K562 (cell line): ENCODE results near the gene PARD3B. TPM values are rescaled to one million over a fixed set of nuclear protein-coding genes. Genes with fewer than 3 reads are reported as not detected.

ENCODE experiments used
- ATAC-seq: fragments of 200-7000 bp; cut with Tn5 transposase; 3 replicates; pipeline ENCODE4 v1.9.1; 2020; ENCODE audit warnings: moderate library complexity
- BruUV-seq: library from RNA; stranded (reverse); fragments of 400-500 nt; replicated peaks from 2 replicates; lab custom pipeline; 2021; lab: Mats Ljungman, UMichigan
- CTCF ChIA-PET: fragments of 300-600 bp; formaldehyde crosslinking; extraction: SDS; loops from one replicate; lab custom pipeline; 2021; ENCODE audit warnings: low intra/inter-chr PET ratio; lab: Yijun Ruan, JAX
- POLR2A ChIA-PET: fragments of 300-600, 350-650 bp; sonication (Branson Sonifier 250); formaldehyde crosslinking; extraction: SDS; loops from one replicate; lab custom pipeline; 2021; ENCODE audit warnings: antibody characterized with exemption, inconsistent platforms; lab: Yijun Ruan, JAX
- DNase-seq, 4 experiments: peaks; one replicate each; pipeline versions ENCODE4 v3.0.0 to v3.0.0-alpha.2; 2011 to 2018; ENCODE audit warnings: low spot score in 3 of 4, mixed read lengths in 3 of 4; ENCODE audit errors: extremely low read depth in 1 of 4
- FAIRE-seq: peaks from 2 replicates; lab custom pipeline; 2011; peaks lifted over from hg19 to GRCh38; lab: Jason Lieb, UNC
- H2AFZ ChIP-seq: 2 replicates; pipeline ENCODE4 v1.6.0; 2011; ENCODE audit warnings: low read depth, low read length, control low read depth, inconsistent platforms
- H3K27ac ChIP-seq: fragments of 200-600 bp; 3 replicates; pipeline ENCODE4 v1.8.0; 2011; ENCODE audit warnings: low read depth, mild to moderate bottlenecking, control low read depth, inconsistent platforms, low read length, moderate library complexity, mixed read lengths; ENCODE audit errors: extremely low read depth
- H3K27me3 ChIP-seq, 2 experiments: fragments of 300-600 bp in 1 of 2; 2 replicates in 1 of 2; 3 replicates in 1 of 2; pipeline versions ENCODE4 v1.6.0 to v1.8.0; 2011; ENCODE audit warnings: inconsistent platforms in 2 of 2, low read length in 2 of 2, mild to moderate bottlenecking in 1 of 2, mixed read lengths in 1 of 2, moderate library complexity in 1 of 2; ENCODE audit not compliant: control insufficient read depth in 2 of 2, insufficient read depth in 2 of 2
- H3K36me3 ChIP-seq: fragments of 300-600 bp; 3 replicates; pipeline ENCODE4 v1.8.0; 2011; ENCODE audit warnings: mild to moderate bottlenecking, low read length, inconsistent platforms; ENCODE audit not compliant: control insufficient read depth, insufficient read depth
- H3K4me1 ChIP-seq, 2 experiments: fragments of 200-600 bp in 1 of 2; replicated peaks in 1 of 2; 2 replicates in 1 of 2; 3 replicates in 1 of 2; pipeline versions ENCODE4 v1.5.1 to v1.8.0; 2011; ENCODE audit warnings: inconsistent platforms in 2 of 2, low read length in 2 of 2, mild to moderate bottlenecking in 1 of 2, mixed read lengths in 1 of 2, moderate library complexity in 1 of 2; ENCODE audit not compliant: control insufficient read depth in 2 of 2, insufficient read depth in 2 of 2
- H3K4me2 ChIP-seq: 2 replicates; pipeline ENCODE4 v1.6.1; 2011; ENCODE audit warnings: low read length, control low read depth, inconsistent platforms, mixed read lengths; ENCODE audit not compliant: insufficient read depth
- H3K4me3 ChIP-seq: fragments of 200-600 bp; sonication (generic), shearing (Covaris generic); 2 replicates; pipeline ENCODE4 v1.5.1; 2016; ENCODE audit warnings: control low read depth, inconsistent platforms
- H3K79me2 ChIP-seq: fragments of 200-600 bp; 3 replicates; pipeline ENCODE4 v1.8.0; 2011; ENCODE audit warnings: low read length, inconsistent platforms; ENCODE audit not compliant: control insufficient read depth, insufficient read depth
- H3K9ac ChIP-seq, 2 experiments: 2 replicates each; pipeline versions ENCODE4 v1.6.0 to v1.6.1; 2011; ENCODE audit warnings: low read depth in 2 of 2, low read length in 2 of 2, control low read depth in 1 of 2, inconsistent platforms in 1 of 2, mild to moderate bottlenecking in 1 of 2, mixed read lengths in 1 of 2; ENCODE audit not compliant: insufficient read depth in 1 of 2
- H3K9me1 ChIP-seq: one replicate; pipeline ENCODE4 v1.6.0; 2011; ENCODE audit warnings: inconsistent platforms, mild to moderate bottlenecking, low read length, moderate library complexity; ENCODE audit not compliant: control insufficient read depth, insufficient read depth
- H3K9me3 ChIP-seq: replicated peaks from 2 replicates; pipeline ENCODE4 v1.5.1; 2011; ENCODE audit warnings: low read depth, low read length, inconsistent platforms; ENCODE audit not compliant: control insufficient read depth, insufficient read depth
- H4K20me1 ChIP-seq: replicated peaks from 2 replicates; pipeline ENCODE4 v1.6.1; 2011; ENCODE audit warnings: low read length, inconsistent platforms, mixed read lengths; ENCODE audit not compliant: control insufficient read depth, insufficient read depth
- CSDE1 ChIP-seq, 2 experiments: fragments of 450-650 bp; IDR thresholded peaks; 2 replicates each; pipeline ENCODE4 v1.6.1; 2016; ENCODE audit warnings: mild to moderate bottlenecking in 1 of 2
- E2F3 ChIP-seq: fragments of 250-450 bp; sonication (Bioruptor Pico); IDR thresholded peaks from 2 replicates; pipeline ENCODE4 v1.4.0; 2020; ENCODE audit warnings: mild to moderate bottlenecking
- E2F6 ChIP-seq, 2 experiments: IDR thresholded peaks; 2 replicates each; pipeline ENCODE4 v1.6.1; 2011; ENCODE audit warnings: borderline replicate concordance in 1 of 2, control low read depth in 1 of 2, low read depth in 1 of 2, low read length in 1 of 2, mild to moderate bottlenecking in 1 of 2, mixed read lengths in 1 of 2, moderate library complexity in 1 of 2; ENCODE audit not compliant: insufficient read depth in 1 of 2, insufficient read length in 1 of 2, poor library complexity in 1 of 2, severe bottlenecking in 1 of 2; ENCODE audit errors: extremely low read depth in 1 of 2
- KDM2B ChIP-seq: fragments of 250-450 bp; sonication (Bioruptor Pico); IDR thresholded peaks from 2 replicates; pipeline ENCODE4 v1.8.0; 2021; ENCODE audit warnings: mild to moderate bottlenecking, moderate library complexity
- MAZ ChIP-seq, 2 experiments: fragments of 450-650 bp in 1 of 2; sonication (generic) in 1 of 2; formaldehyde crosslinking; IDR thresholded peaks in 1 of 2; conservative IDR thresholded peaks in 1 of 2; 2 replicates each; pipeline versions ENCODE4 v1.4.0 to v1.5.0; 2020; ENCODE audit warnings: mild to moderate bottlenecking in 1 of 2, missing genetic modification reagents in 1 of 2
- MYBL2 ChIP-seq, 2 experiments: fragments of 450-650 bp in 1 of 2; sonication (generic) in 1 of 2; formaldehyde crosslinking in 1 of 2; IDR thresholded peaks; 2 replicates each; pipeline versions ENCODE4 v1.6.1 to v1.8.1; 2017 to 2022; ENCODE audit warnings: borderline replicate concordance in 1 of 2, inconsistent platforms in 1 of 2, low read depth in 1 of 2, mild to moderate bottlenecking in 1 of 2, missing genetic modification reagents in 1 of 2, moderate library complexity in 1 of 2
- NONO ChIP-seq, 2 experiments: fragments of 200-400 bp in 1 of 2; fragments of 450-650 bp in 1 of 2; formaldehyde crosslinking in 1 of 2; IDR thresholded peaks; 2 replicates each; pipeline ENCODE4 v1.6.1; 2017; ENCODE audit warnings: low read depth in 2 of 2, mild to moderate bottlenecking in 2 of 2, moderate library complexity in 2 of 2, low read length in 1 of 2
- NRF1 ChIP-seq, 2 experiments: fragments of 450-650 bp; IDR thresholded peaks in 1 of 2; conservative IDR thresholded peaks in 1 of 2; 2 replicates each; pipeline ENCODE4 v1.6.1; 2014; ENCODE audit warnings: mild to moderate bottlenecking in 2 of 2
- RCOR1 ChIP-seq, 2 experiments: IDR thresholded peaks; 2 replicates each; pipeline ENCODE4 v1.6.1; 2012; ENCODE audit warnings: low read depth in 2 of 2, low read length in 2 of 2, borderline replicate concordance in 1 of 2, improper control_type of control experiment in 1 of 2
- ZKSCAN1 ChIP-seq: fragments of 150-350 bp; IDR thresholded peaks from 2 replicates; pipeline ENCODE4 v1.6.1; 2016; ENCODE audit warnings: low read depth, low read length
- ZNF134 ChIP-seq: fragments of 250-450 bp; sonication (Bioruptor Pico); conservative IDR thresholded peaks from 2 replicates; pipeline ENCODE4 v1.4.0; 2020
- ZNF146 ChIP-seq: IDR thresholded peaks from one replicate; pipeline ENCODE4 v1.6.1; 2018; ENCODE audit warnings: missing compliant biosample characterization; ENCODE audit not compliant: unreplicated experiment
- WGBS: fragments of 100-300 bp; shearing (Covaris generic); methylation state at CpG from one replicate; pipeline ENCODE4 v1.1.6; 2016; ENCODE audit warnings: low coverage, mixed read lengths; ENCODE audit not compliant: insufficient coverage; ENCODE audit errors: missing lambda C conversion rate; 5-methylcytosine and 5-hydroxymethylcytosine counted together
- in situ Hi-C: fragments of 300-500 bp; cut with MboI; formaldehyde crosslinking; loops from 4 replicates; pipeline ENCODE4 v1.15.0; 2018; ENCODE audit warnings: inconsistent platforms, mixed read lengths
- intact Hi-C: fragments of 100-400 bp; cut with micrococcal nuclease; formaldehyde crosslinking; loops from 2 replicates; pipeline ENCODE4 v1.14.2; 2022
- polyA plus RNA-seq, 8 experiments: library from polyadenylated mRNA; depleted of rRNA in 4 of 8; stranded (reverse) in 5 of 8; unstranded in 3 of 8; fragments of >200 nt; fragmentation: Nextera tagmentation in 2 of 8; fragmentation: Illumina TruSeq in 1 of 8; extraction: Ambion mirVana in 2 of 8; extraction: Trizol in 1 of 8; gene quantifications; 2 replicates each; pipeline versions ENCODE4 v1.2.1 to v1.2.3, GENCODE V29; 2011 to 2014; ENCODE audit warnings: inconsistent platforms in 1 of 8, missing spikeins in 1 of 8
- total RNA-seq, 7 experiments: library from RNA; depleted of rRNA in 6 of 7; stranded (reverse); fragments of >200 nt in 6 of 7; fragmentation: Illumina TruSeq in 2 of 7; extraction: Trizol in 2 of 7; gene quantifications; 2 replicates each; pipeline versions ENCODE4 v1.2.1 to v1.2.3, GENCODE V29; 2011 to 2021; ENCODE audit warnings: low replicate concordance in 1 of 7
- TF ChIP-seq, protein P1 (sequence below), 2 experiments: IDR thresholded peaks in 1 of 2; conservative IDR thresholded peaks in 1 of 2; 2 replicates each; pipeline ENCODE4 v1.6.1; 2016; ENCODE audit warnings: low read depth in 2 of 2, mild to moderate bottlenecking in 1 of 2, missing compliant biosample characterization in 1 of 2, missing genetic modification characterization in 1 of 2, moderate library complexity in 1 of 2
- TF ChIP-seq, protein P2 (sequence below): fragments of 450-650 bp; formaldehyde crosslinking; conservative IDR thresholded peaks from 2 replicates; pipeline ENCODE4 v1.4.0; 2022; ENCODE audit warnings: mild to moderate bottlenecking, missing genetic modification characterization
- TF ChIP-seq, protein P3 (sequence below): sonication (generic); formaldehyde crosslinking; IDR thresholded peaks from 2 replicates; pipeline ENCODE4 v1.5.0; 2020; ENCODE audit warnings: missing genetic modification reagents

Gene PARD3B
- total and polyA plus RNA-seq, 9 of the 15 experiments (the other 6 are each of a cell fraction or from before 2014, with no cell fraction given), result 0.15 to 3.0 (median 1.1) TPM

- H3K27ac ChIP-seq, result no peak overlapping the region
- no peaks in the 10 kb centered on the region for H3K27me3 ChIP-seq
- H3K4me2 ChIP-seq, result no peak overlapping the region
- H3K79me2 ChIP-seq, result no peaks in the 10 kb centered on the region
- DNase-seq (no peak), ATAC-seq (no peak), FAIRE-seq (no peak)
- CTCF ChIA-PET, result no interaction called here
- no peaks in the 10 kb centered on the region for H3K9me1 ChIP-seq
- H3K4me1 ChIP-seq, result no peaks in the 10 kb centered on the region
- 0% methylated on average over 1 of the region's 1 CpG for WGBS
- POLR2A ChIA-PET, result no interaction called here
- no peak overlapping the region for H3K9ac ChIP-seq
- no peaks in the 10 kb centered on the region for H4K20me1 ChIP-seq
- in situ Hi-C loops, result no loop called here
- no peaks in the 10 kb centered on the region for H3K36me3 ChIP-seq
- intact Hi-C loops, result no loop called here
- H3K9me3 ChIP-seq, result no peaks in the 10 kb centered on the region
- no TSS peak for BruUV-seq
- H3K4me3 ChIP-seq, result no peak overlapping the region
- H2AFZ ChIP-seq, result no peak overlapping the region
- TF ChIP-seq, protein P1, sequence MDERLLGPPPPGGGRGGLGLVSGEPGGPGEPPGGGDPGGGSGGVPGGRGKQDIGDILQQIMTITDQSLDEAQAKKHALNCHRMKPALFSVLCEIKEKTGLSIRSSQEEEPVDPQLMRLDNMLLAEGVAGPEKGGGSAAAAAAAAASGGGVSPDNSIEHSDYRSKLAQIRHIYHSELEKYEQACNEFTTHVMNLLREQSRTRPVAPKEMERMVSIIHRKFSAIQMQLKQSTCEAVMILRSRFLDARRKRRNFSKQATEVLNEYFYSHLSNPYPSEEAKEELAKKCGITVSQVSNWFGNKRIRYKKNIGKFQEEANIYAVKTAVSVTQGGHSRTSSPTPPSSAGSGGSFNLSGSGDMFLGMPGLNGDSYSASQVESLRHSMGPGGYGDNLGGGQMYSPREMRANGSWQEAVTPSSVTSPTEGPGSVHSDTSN (CRISPR knock-in tag; IDR thresholded peaks at IDR 0.05; ENCODE audit: low read depth), result no peak
- TF ChIP-seq, protein P1 (tag; conservative IDR thresholded peaks at IDR 0.05; ENCODE audit: low read depth), result no peak
- TF ChIP-seq NRF1 (conservative IDR thresholded peaks at IDR 0.05 in 1 of 2, IDR thresholded peaks at IDR 0.05 in 1 of 2) (no peak), E2F3 (no peak), MAZ (CRISPR knock-in tag; conservative IDR thresholded peaks at IDR 0.05 in 1 of 2, IDR thresholded peaks at IDR 0.05 in 1 of 2) (no peak), KDM2B (CRISPR knock-in tag) (no peak), E2F6 (IDR thresholded peaks at IDR 0.05; ENCODE audit: borderline replicate concordance in 1 of 2, extremely low read depth in 1 of 2, insufficient read depth in 1 of 2, insufficient read length in 1 of 2, low read depth in 1 of 2, low read length in 1 of 2, poor library complexity in 1 of 2, severe bottlenecking in 1 of 2) (no peak), NONO (IDR thresholded peaks at IDR 0.05; ENCODE audit: low read depth in 2 of 2, low read length in 1 of 2) (no peak), RCOR1 (IDR thresholded peaks at IDR 0.05; ENCODE audit: borderline replicate concordance in 1 of 2, low read depth in 2 of 2, low read length in 2 of 2) (no peak), ZNF134 (no peak), ZKSCAN1 (no peak), MYBL2 (IDR thresholded peaks at IDR 0.05; ENCODE audit: low read depth) (no peak), MYBL2 (CRISPR knock-in tag; IDR thresholded peaks at IDR 0.05; ENCODE audit: borderline replicate concordance) (no peak), CSDE1 (IDR thresholded peaks at IDR 0.05) (no peak), ZNF146 (CRISPR knock-in tag) (no peak)
- TF ChIP-seq, protein P2, sequence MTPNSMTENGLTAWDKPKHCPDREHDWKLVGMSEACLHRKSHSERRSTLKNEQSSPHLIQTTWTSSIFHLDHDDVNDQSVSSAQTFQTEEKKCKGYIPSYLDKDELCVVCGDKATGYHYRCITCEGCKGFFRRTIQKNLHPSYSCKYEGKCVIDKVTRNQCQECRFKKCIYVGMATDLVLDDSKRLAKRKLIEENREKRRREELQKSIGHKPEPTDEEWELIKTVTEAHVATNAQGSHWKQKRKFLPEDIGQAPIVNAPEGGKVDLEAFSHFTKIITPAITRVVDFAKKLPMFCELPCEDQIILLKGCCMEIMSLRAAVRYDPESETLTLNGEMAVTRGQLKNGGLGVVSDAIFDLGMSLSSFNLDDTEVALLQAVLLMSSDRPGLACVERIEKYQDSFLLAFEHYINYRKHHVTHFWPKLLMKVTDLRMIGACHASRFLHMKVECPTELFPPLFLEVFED (CRISPR knock-in tag), result no peak
- TF ChIP-seq, protein P3, sequence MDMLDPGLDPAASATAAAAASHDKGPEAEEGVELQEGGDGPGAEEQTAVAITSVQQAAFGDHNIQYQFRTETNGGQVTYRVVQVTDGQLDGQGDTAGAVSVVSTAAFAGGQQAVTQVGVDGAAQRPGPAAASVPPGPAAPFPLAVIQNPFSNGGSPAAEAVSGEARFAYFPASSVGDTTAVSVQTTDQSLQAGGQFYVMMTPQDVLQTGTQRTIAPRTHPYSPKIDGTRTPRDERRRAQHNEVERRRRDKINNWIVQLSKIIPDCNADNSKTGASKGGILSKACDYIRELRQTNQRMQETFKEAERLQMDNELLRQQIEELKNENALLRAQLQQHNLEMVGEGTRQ (CRISPR knock-in tag), result no peak
Observed at GRCh38 chr2:205589479-205589878, 1044.2 kb downstream of the PARD3B start.
